Measurements from ENCODE around the gene IFI30.

- TF ChIP-seq CTCF (IDR thresholded peaks at IDR 0.05) = no peak
- no peak for TF ChIP-seq POLR2A (IDR thresholded peaks at IDR 0.05)
Observed at GRCh38 chr19:18144361-18144760, 29.3 kb upstream of the IFI30 start.
